SK-N-SH treated with all-trans-retinoic acid at 6 μM for 48 hours (cell line): ENCODE data around the gene NNAT.

ENCODE experiments used
- ATAC-seq: fragments of 200-7000 bp; cut with Tn5 transposase; 3 replicates; pipeline ENCODE4 v1.9.1; 2020; ENCODE audit warnings: mild to moderate bottlenecking, moderate library complexity
- ARNTL ChIP-seq: fragments of 450-650 bp; formaldehyde crosslinking; IDR thresholded peaks from 2 replicates; pipeline ENCODE4 v1.5.0; 2020; ENCODE audit warnings: low read depth, mild to moderate bottlenecking, moderate library complexity, borderline replicate concordance
- BACH2 ChIP-seq: fragments of 250-450 bp; sonication (Bioruptor Pico); IDR thresholded peaks from 2 replicates; pipeline ENCODE4 v1.9.0; 2021; ENCODE audit warnings: mild to moderate bottlenecking, borderline replicate concordance
- CREB5 ChIP-seq: fragments of 250-450 bp; sonication (Bioruptor Pico); IDR thresholded peaks from 2 replicates; pipeline ENCODE4 v1.5.1; 2020; ENCODE audit warnings: low read depth, mild to moderate bottlenecking, moderate library complexity
- CSDC2 ChIP-seq: fragments of 250-450 bp; sonication (Bioruptor Pico); IDR thresholded peaks from 2 replicates; pipeline ENCODE4 v1.5.0; 2020; ENCODE audit warnings: mild to moderate bottlenecking, moderate library complexity
- CSRNP3 ChIP-seq: fragments of 250-450 bp; sonication (Bioruptor Pico); IDR thresholded peaks from 2 replicates; pipeline ENCODE4 v1.5.1; 2021; ENCODE audit warnings: mild to moderate bottlenecking, moderate library complexity
- ESRRG ChIP-seq: fragments of 250-450 bp; sonication (Bioruptor Pico); IDR thresholded peaks from 2 replicates; pipeline ENCODE4 v1.6.1; 2021; ENCODE audit warnings: mild to moderate bottlenecking
- GLIS3 ChIP-seq: fragments of 250-450 bp; sonication (Bioruptor Pico); IDR thresholded peaks from 2 replicates; pipeline ENCODE4 v1.5.0; 2020; ENCODE audit warnings: mild to moderate bottlenecking, moderate library complexity
- ISL1 ChIP-seq: fragments of 250-450 bp; sonication (Bioruptor Pico); IDR thresholded peaks from 2 replicates; pipeline ENCODE4 v2.1.2; 2022; ENCODE audit warnings: mild to moderate bottlenecking, moderate library complexity
- PATZ1 ChIP-seq: fragments of 250-450 bp; sonication (Bioruptor Pico); IDR thresholded peaks from 2 replicates; pipeline ENCODE4 v1.8.0; 2020; ENCODE audit warnings: mild to moderate bottlenecking, moderate library complexity, borderline replicate concordance
- PPARA ChIP-seq: fragments of 250-450 bp; sonication (Bioruptor Pico); IDR thresholded peaks from 2 replicates; pipeline ENCODE4 v1.5.0; 2020; ENCODE audit warnings: mild to moderate bottlenecking, borderline replicate concordance
- RARB ChIP-seq: fragments of 250-450 bp; sonication (Bioruptor Pico); IDR thresholded peaks from 2 replicates; pipeline ENCODE4 v1.8.0; 2021; ENCODE audit warnings: mild to moderate bottlenecking, moderate library complexity
- TCF4 ChIP-seq: fragments of 250-450 bp; sonication (Bioruptor Pico); IDR thresholded peaks from 2 replicates; pipeline ENCODE4 v1.8.0; 2021; ENCODE audit warnings: mild to moderate bottlenecking, moderate library complexity, borderline replicate concordance
- TOX ChIP-seq: fragments of 250-450 bp; sonication (Bioruptor Pico); IDR thresholded peaks from 2 replicates; pipeline ENCODE4 v1.8.0; 2021; ENCODE audit warnings: mild to moderate bottlenecking, moderate library complexity, borderline replicate concordance
- TSHZ2 ChIP-seq: fragments of 250-450 bp; sonication (Bioruptor Pico); IDR thresholded peaks from 2 replicates; pipeline ENCODE4 v1.5.0; 2020; ENCODE audit warnings: mild to moderate bottlenecking, moderate library complexity
- ZFP30 ChIP-seq: fragments of 450-650 bp; formaldehyde crosslinking; IDR thresholded peaks from 2 replicates; pipeline ENCODE4 v1.5.0; 2022; ENCODE audit warnings: mild to moderate bottlenecking, moderate library complexity
- ZNF565 ChIP-seq: fragments of 450-650 bp; formaldehyde crosslinking; conservative IDR thresholded peaks from 2 replicates; pipeline ENCODE4 v1.5.0; 2020; ENCODE audit warnings: low read depth, mild to moderate bottlenecking, moderate library complexity
- ZNF70 ChIP-seq: fragments of 450-650 bp; formaldehyde crosslinking; IDR thresholded peaks from 2 replicates; pipeline ENCODE4 v1.5.0; 2020; ENCODE audit warnings: mild to moderate bottlenecking, moderate library complexity
- ZNF8 ChIP-seq: fragments of 450-650 bp; formaldehyde crosslinking; IDR thresholded peaks from 2 replicates; pipeline ENCODE4 v1.5.0; 2020; ENCODE audit warnings: mild to moderate bottlenecking, moderate library complexity

The NNAT gene

GRCh38 chr20:37501940-37502339 is 19.1 kb upstream of the NNAT start:
- ATAC-seq, result no peak
- TF ChIP-seq GLIS3 (CRISPR knock-in tag) (no peak), TCF4 (CRISPR knock-in tag) (no peak), TSHZ2 (CRISPR knock-in tag) (no peak), ZFP30 (CRISPR knock-in tag) (no peak), ZNF8 (CRISPR knock-in tag) (no peak), CREB5 (CRISPR knock-in tag) (no peak), CSRNP3 (CRISPR knock-in tag) (no peak), ZNF70 (CRISPR knock-in tag) (no peak), ZNF565 (CRISPR knock-in tag) (no peak), PATZ1 (no peak), TOX (CRISPR knock-in tag) (no peak), RARB (no peak), CSDC2 (CRISPR knock-in tag) (no peak), ARNTL (CRISPR knock-in tag) (no peak), ISL1 (CRISPR knock-in tag) (no peak), ESRRG (CRISPR knock-in tag) (no peak)

- TF ChIP-seq TCF4 (CRISPR knock-in tag), result no peak
- TF ChIP-seq TOX (CRISPR knock-in tag), result no peak
- no peak for ATAC-seq
Measured at GRCh38 chr20:37502654-37503053, 18.4 kb upstream of the NNAT start.

- ATAC-seq, result no peak
- TF ChIP-seq TCF4 (CRISPR knock-in tag), result no peak
- TF ChIP-seq ZFP30 (CRISPR knock-in tag), result no peak
- TF ChIP-seq ARNTL (CRISPR knock-in tag), result no peak
- TF ChIP-seq RARB, result no peak
- no peak for TF ChIP-seq CSDC2 (CRISPR knock-in tag)
- no peak for TF ChIP-seq ZNF8 (CRISPR knock-in tag)
- no peak for TF ChIP-seq PPARA
- no peak for TF ChIP-seq TSHZ2 (CRISPR knock-in tag)
- no peak for TF ChIP-seq ESRRG (CRISPR knock-in tag)
- TF ChIP-seq CSRNP3 (CRISPR knock-in tag), result no peak
- no peak for TF ChIP-seq BACH2
Measured at GRCh38 chr20:37503256-37503927, 17.7 kb upstream of the NNAT start.
